HCT116 (cell line): ENCODE data around the gene FAM163B. TPM values are rescaled to one million over a fixed set of nuclear protein-coding genes. Genes with fewer than 3 reads are reported as not detected.

Experiments used
- ATAC-seq: fragments of 200-7000 bp; cut with Tn5 transposase; 2 replicates; pipeline ENCODE4 v1.9.1; 2020; ENCODE audit warnings: mild to moderate bottlenecking, moderate library complexity
- BruUV-seq: library from RNA; stranded (reverse); fragments of 400-500 nt; replicated peaks from 2 replicates; lab custom pipeline; 2021; lab: Mats Ljungman, UMichigan
- CTCF ChIA-PET: fragments of 300-600 bp; sonication (Branson Sonifier 250); formaldehyde crosslinking; loops from one replicate; lab custom pipeline; 2021; ENCODE audit warnings: antibody characterized with exemption; lab: Charles Lee
- POLR2A ChIA-PET: fragments of 300-600, 350-600 bp; sonication (Branson Sonifier 250); formaldehyde crosslinking; loops from one replicate; lab custom pipeline; 2021; ENCODE audit warnings: antibody characterized with exemption; lab: Charles Lee
- RAD21 ChIA-PET, 2 experiments: fragments of 300-600 bp; sonication (Branson Sonifier 250); formaldehyde crosslinking; loops; one replicate each; lab custom pipeline; 2023; ENCODE audit warnings: low total read pairs in 2 of 2; ENCODE audit not compliant: uncharacterized antibody in 2 of 2, unreplicated experiment in 2 of 2, low non-redundant PET in 1 of 2; lab: Charles Lee
- DNase-seq: peaks from one replicate; pipeline ENCODE4 v3.0.0-alpha.2; 2010; ENCODE audit warnings: low read depth, low spot score
- H2AFZ ChIP-seq: fragments of 200-600 bp; shearing (Covaris generic), sonication (generic); 2 replicates; pipeline ENCODE4 v1.6.1; 2017; ENCODE audit warnings: low read depth, mixed run types, mixed read lengths, antibody characterized with exemption, low read length; ENCODE audit not compliant: poor library complexity, severe bottlenecking
- H3K27ac ChIP-seq: 2 replicates; pipeline ENCODE4 v1.5.1; 2012; ENCODE audit warnings: low read depth, low read length
- H3K27me3 ChIP-seq: fragments of 200-600 bp; sonication (generic); 2 replicates; pipeline ENCODE4 v1.6.1; 2016; ENCODE audit warnings: mixed run types, low read length, mixed read lengths; ENCODE audit not compliant: insufficient read depth
- H3K36me3 ChIP-seq, 2 experiments: fragments of 200-500 bp in 1 of 2; fragments of 200-600 bp in 1 of 2; sonication (Bioruptor generic) in 1 of 2; sonication (generic) in 1 of 2; 2 replicates each; pipeline versions ENCODE4 v1.5.1 to v1.6.1; 2014 to 2016; ENCODE audit warnings: low read length in 2 of 2, inconsistent platforms in 1 of 2, mixed read lengths in 1 of 2, mixed run types in 1 of 2; ENCODE audit not compliant: insufficient read depth in 2 of 2, control insufficient read depth in 1 of 2
- H3K4me1 ChIP-seq, 2 experiments: fragments of 200-600 bp in 1 of 2; sonication (generic) in 1 of 2; 2 replicates each; pipeline versions ENCODE4 v1.5.1 to v1.6.1; 2012 to 2017; ENCODE audit warnings: low read length in 2 of 2, inconsistent platforms in 1 of 2, mild to moderate bottlenecking in 1 of 2, mixed read lengths in 1 of 2, mixed run types in 1 of 2, moderate library complexity in 1 of 2; ENCODE audit not compliant: insufficient read depth in 2 of 2, control insufficient read depth in 1 of 2
- H3K4me2 ChIP-seq: fragments of 200-600 bp; sonication (generic); 2 replicates; pipeline ENCODE4 v1.6.1; 2017; ENCODE audit warnings: mixed run types, low read length, mixed read lengths
- H3K4me3 ChIP-seq, 2 experiments: fragments of 200-600 bp in 1 of 2; sonication (generic) in 1 of 2; replicated peaks in 1 of 2; 2 replicates each; pipeline ENCODE4 v1.5.1; 2011 to 2016; ENCODE audit warnings: low read length in 2 of 2, control low read depth in 1 of 2, low read depth in 1 of 2, mild to moderate bottlenecking in 1 of 2, mixed read lengths in 1 of 2, mixed run types in 1 of 2
- H3K79me2 ChIP-seq: fragments of 200-600 bp; sonication (generic); 2 replicates; pipeline ENCODE4 v1.6.1; 2017; ENCODE audit warnings: mild to moderate bottlenecking, mixed run types, low read length, moderate library complexity, mixed read lengths; ENCODE audit not compliant: insufficient read depth
- H3K9ac ChIP-seq: fragments of 200-600 bp; sonication (generic); 2 replicates; pipeline ENCODE4 v1.6.1; 2016; ENCODE audit warnings: low read length, mixed read lengths
- H3K9me2 ChIP-seq: fragments of 200-600 bp; sonication (generic), shearing (Covaris generic); 2 replicates; pipeline ENCODE4 v1.6.1; 2017; ENCODE audit warnings: mixed run types, mild to moderate bottlenecking, moderate library complexity; ENCODE audit not compliant: insufficient read depth
- H3K9me3 ChIP-seq, 2 experiments: fragments of 200-500 bp in 1 of 2; fragments of 200-600 bp in 1 of 2; sonication (Bioruptor generic) in 1 of 2; sonication (generic) in 1 of 2; 2 replicates each; pipeline ENCODE4 v1.6.1; 2014 to 2017; ENCODE audit warnings: low read length in 2 of 2, mixed read lengths in 2 of 2, inconsistent platforms in 1 of 2, low read depth in 1 of 2, mild to moderate bottlenecking in 1 of 2, mixed run types in 1 of 2, moderate library complexity in 1 of 2; ENCODE audit not compliant: control insufficient read depth in 1 of 2, insufficient read depth in 1 of 2
- H4K20me1 ChIP-seq: fragments of 200-600 bp; sonication (generic), shearing (Covaris generic); 2 replicates; pipeline ENCODE4 v1.6.1; 2017; ENCODE audit warnings: mixed run types, mild to moderate bottlenecking, moderate library complexity; ENCODE audit not compliant: insufficient read depth
- EGR1 ChIP-seq: IDR thresholded peaks from 2 replicates; pipeline ENCODE4 v1.6.1; 2012; ENCODE audit warnings: low read depth
- EZH2 ChIP-seq: fragments of 200-600 bp; sonication (generic); IDR thresholded peaks from 2 replicates; pipeline ENCODE4 v1.6.1; 2017; ENCODE audit warnings: antibody characterized with exemption, mixed run types
- FOSL1 ChIP-seq: IDR thresholded peaks from 2 replicates; pipeline ENCODE4 v1.6.1; 2012; ENCODE audit warnings: low read depth
- MAX ChIP-seq: IDR thresholded peaks from 2 replicates; pipeline ENCODE4 v1.6.1; 2012
- SP1 ChIP-seq: IDR thresholded peaks from 2 replicates; pipeline ENCODE4 v1.6.1; 2012; ENCODE audit warnings: low read depth
- intact Hi-C: fragments of 100-400 bp; cut with micrococcal nuclease; formaldehyde crosslinking; loops from 2 replicates; pipeline ENCODE4 v1.10.0; 2022
- total RNA-seq: library from RNA; stranded (reverse); gene quantifications from one replicate; pipeline ENCODE4 v1.2.1, GENCODE V29; 2021; ENCODE audit not compliant: unreplicated experiment

FAM163B gene
- total RNA-seq, 1 experiment from 2014 or later: not detected

GRCh38 chr9:133608382-133608781 lies 807 bp downstream of the FAM163B start:
- DNase-seq: no peak
- RAD21 ChIA-PET: no interaction called here
- POLR2A ChIA-PET: no interaction called here
- Histone ChIP-seq H2AFZ (no peak overlapping the region), H3K27me3 (peaks cover 59% of the 10 kb centered on the region), H3K9ac (no peak overlapping the region), H3K36me3 (no peaks in the 10 kb centered on the region), H3K79me2 (no peaks in the 10 kb centered on the region), H3K4me1 (no peaks in the 10 kb centered on the region), H3K27ac (no peak overlapping the region), H4K20me1 (no peaks in the 10 kb centered on the region), H3K4me2 (no peak overlapping the region), H3K4me3 (no peak overlapping the region), H3K9me2 (no peaks in the 10 kb centered on the region), H3K9me3 (no peaks in the 10 kb centered on the region)
- CTCF ChIA-PET: no interaction called here
- intact Hi-C loops: no loop called here
- BruUV-seq: no TSS peak
- TF ChIP-seq EGR1: no peak
- ATAC-seq: no peak

GRCh38 chr9:133607976-133608375 lies 1.2 kb downstream of the FAM163B start:
- no peak overlapping the region for H3K4me3 ChIP-seq
- ATAC-seq (no peak), DNase-seq (no peak)
- H3K9me2 ChIP-seq: no peaks in the 10 kb centered on the region
- ChIA-PET CTCF (interaction anchor here (0.7 kb wide), 1 partner anchor 19 kb away, joined by 3 read pairs; no protein-coding TSS in a partner anchor), POLR2A (no interaction called here), RAD21 (no interaction called here)
- H3K4me2 ChIP-seq: no peak overlapping the region
- H2AFZ ChIP-seq: no peak overlapping the region
- intact Hi-C loops: no loop called here
- no peaks in the 10 kb centered on the region for H4K20me1 ChIP-seq
- H3K4me1 ChIP-seq: no peaks in the 10 kb centered on the region
- H3K79me2 ChIP-seq: no peaks in the 10 kb centered on the region
- no peak overlapping the region for H3K9ac ChIP-seq
- peaks cover 54% of the 10 kb centered on the region for H3K27me3 ChIP-seq
- no peaks in the 10 kb centered on the region for H3K9me3 ChIP-seq
- no peak overlapping the region for H3K27ac ChIP-seq
- TF ChIP-seq MAX: no peak
- no peak for TF ChIP-seq SP1
- no peak for TF ChIP-seq EZH2
- TF ChIP-seq FOSL1: no peak
- no peaks in the 10 kb centered on the region for H3K36me3 ChIP-seq
- BruUV-seq: no TSS peak
